GM18505 (cell line): Measurements from ENCODE around the gene BAG1.
A peak's percentile ranks its signal among the peaks of the same experiment; 100 is the strongest.

Experiments used
- ATAC-seq: cut with Tn5 transposase; IDR thresholded peaks from one replicate; pipeline ENCODE4 v1.9.1; 2021; ENCODE audit not compliant: unreplicated experiment
- POLR2A ChIP-seq: IDR thresholded peaks from 4 replicates; pipeline ENCODE4 v1.6.1; 2011; ENCODE audit warnings: borderline replicate concordance; ENCODE audit not compliant: insufficient read depth, insufficient read length; ENCODE audit errors: extremely low read depth

Gene BAG1

DNA sequence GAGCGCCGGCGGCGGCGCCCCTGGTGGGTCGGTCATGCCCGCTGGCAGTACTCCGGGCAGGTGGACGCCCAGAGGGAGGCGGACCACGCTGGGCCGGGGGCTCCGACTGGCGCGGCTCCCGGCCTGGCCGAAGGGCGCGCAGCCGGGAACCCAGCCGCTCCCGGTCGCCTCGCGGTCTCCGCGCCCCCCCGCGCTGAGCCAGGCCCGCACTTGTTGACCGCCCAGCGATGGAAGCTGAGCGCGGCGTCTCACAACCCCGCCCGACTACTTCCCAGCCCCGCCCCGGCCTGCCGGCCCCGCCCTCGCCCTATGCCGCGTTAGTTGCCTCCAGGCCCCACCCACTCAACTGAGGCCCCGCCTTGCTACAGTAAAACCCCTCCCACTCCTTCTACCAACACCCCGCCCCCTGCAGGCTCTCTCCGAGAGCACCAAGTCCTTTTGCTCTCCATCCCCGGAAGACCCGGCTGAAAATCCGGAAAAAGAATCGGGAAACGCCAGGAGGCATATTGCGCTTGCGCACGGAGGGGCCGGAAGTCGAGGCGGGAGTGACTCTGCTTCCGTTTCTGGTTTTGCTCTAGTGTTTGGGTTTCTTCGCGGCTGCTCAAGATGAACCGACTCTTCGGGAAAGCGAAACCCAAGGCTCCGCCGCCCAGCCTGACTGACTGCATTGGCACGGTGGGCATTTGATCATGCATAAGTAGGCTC is at the start of gene BAG1, which contains the start of gene CHMP5:
TSS of gene BAG1 (minus strand) at position 236 of the 705 bp plus-strand sequence.
TSS of gene CHMP5 (plus strand) at position 577 of the 705 bp plus-strand sequence. CDS start at position 607, 30 bp downstream.
- peak; percentile 83 for ATAC-seq
- TF ChIP-seq POLR2A = peak; percentile 90

DNA sequence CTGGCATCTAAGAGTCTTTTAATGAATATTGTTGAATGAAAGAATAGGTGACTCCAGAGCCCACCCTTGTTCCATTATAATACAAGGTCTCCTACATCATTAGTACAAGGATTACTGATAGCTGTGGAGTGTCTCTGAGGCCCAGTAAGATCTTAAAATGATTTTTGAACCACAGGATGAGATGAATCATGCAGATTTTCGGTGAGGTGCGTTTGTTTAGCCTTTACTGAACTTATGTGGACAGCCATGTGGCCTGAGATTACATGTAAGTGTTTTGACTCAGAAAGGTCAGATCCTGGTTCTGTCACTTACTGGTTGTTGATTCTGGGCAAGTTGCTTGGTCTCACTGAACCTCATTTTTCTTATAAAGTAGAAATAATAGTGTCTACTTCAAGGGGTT is 47.4 kb upstream of the BAG1 start:
- no peak for TF ChIP-seq POLR2A
- no peak for ATAC-seq

DNA sequence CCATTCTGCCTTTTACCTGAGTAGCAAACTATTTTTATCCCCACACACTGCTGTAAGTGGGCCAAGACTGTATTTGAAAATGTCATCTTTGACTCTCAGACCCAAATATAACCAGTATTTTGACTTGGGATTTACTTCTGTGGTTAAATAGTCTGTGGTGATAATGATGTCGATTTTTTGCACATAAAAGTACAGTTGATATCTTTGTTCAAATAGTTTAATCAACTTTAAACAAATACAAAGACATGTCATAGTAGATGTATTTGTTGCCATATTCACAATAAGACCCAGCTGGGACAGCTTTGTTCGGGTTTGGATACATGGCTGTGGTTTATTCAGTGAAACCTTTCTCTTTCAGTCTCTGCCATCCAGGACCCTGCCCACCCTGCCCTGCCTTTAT is 46.2 kb upstream of the BAG1 start:
- no peak for TF ChIP-seq POLR2A
- no peak for ATAC-seq

DNA sequence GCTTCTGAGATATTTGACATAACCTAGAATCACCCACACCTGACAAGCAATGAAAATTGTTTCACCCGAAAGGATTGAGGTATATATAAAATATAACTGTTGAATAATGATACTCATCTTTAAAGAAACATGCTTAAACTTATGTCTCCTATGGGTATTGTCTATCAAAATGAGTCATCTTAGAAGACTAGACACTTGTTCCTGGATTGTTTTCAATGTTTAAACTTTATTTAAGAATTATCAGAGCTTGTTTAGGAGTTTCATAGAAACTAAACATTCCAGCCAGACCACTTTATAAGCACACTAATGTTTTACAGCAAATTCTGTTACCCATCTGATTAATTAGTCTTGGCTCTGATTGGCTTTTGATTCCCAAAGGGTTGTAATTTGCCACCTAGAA is 45.4 kb upstream of the BAG1 start:
- TF ChIP-seq POLR2A = no peak
- no peak for ATAC-seq

DNA sequence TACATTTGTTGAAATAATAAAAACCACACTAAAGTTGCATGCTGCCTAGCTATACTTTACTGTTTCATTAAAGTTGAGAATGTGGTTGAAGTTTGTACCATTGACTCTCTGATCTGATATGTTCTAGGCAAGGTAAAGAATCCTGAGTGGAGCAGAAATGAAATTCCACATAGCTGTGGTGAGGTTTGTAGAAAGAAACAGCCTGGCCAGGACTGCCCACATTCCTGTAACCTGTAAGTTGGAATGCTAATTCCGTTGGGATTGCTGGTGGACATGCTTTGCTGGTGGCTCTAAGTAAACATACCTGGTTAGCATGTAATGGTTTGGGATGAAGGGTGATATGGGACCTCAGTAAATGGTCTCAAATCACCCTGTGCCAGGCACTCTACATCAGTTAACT is 42.6 kb upstream of the BAG1 start:
- TF ChIP-seq POLR2A = no peak
- no peak for ATAC-seq

DNA sequence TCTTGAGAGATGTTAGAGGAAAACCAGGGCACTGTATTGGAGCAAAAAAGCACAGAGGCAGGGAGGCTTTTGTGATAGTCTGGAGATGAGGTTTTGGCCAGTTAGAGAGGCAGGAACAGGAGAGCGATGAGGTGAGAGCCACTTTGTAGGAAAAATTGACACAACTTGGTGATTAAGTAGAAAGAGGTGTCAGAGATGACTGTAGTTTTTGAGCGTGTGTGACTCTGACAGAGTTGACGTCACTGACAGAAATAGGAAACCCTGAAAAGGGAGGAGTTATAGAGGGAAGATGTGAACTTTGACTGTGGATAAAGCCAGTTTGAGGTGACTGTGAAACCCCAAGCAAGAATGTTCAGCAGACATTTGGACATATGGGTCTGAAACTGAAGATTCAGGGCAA is 41.5 kb upstream of the BAG1 start:
- TF ChIP-seq POLR2A = no peak
- ATAC-seq = no peak

DNA sequence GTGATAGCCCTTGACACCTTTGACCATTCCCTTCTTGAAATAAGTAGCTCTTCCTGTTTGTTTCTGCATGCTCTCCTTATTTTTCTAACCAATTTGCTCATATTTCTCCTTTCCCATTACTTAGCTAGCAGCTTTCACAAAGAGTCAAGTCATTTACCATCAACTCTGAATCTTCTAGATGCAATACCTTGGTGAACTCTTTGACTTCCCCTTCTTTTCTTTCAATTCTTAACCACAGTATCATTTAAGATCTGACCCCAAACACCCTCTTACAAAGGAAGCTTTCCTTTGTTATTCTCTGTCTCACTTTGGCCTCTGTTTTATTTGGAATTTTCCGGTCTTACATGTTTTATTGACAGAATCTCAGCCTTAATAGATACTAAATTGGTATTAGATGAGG is 39.9 kb upstream of the BAG1 start:
- ATAC-seq = no peak

DNA sequence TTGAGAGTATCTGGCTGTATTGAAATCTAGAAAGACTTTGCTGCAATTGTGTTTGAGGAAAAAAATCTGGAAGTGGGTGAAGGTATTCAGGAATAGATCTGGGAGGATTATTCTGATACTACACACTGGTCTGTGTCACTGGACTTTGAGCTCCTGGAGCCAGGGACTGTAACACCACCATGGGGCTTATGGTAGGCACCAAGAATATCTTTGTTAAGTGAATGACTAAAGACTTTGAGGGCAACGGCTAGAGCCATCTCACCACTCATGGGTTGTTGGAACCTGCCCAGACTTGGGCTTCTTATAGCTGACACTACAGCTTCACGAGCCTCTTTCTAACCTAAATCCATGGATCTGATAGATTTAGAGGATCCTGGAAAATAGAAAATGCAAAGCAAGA is 36.0 kb upstream of the BAG1 start:
- TF ChIP-seq POLR2A = no peak
- no peak for ATAC-seq

More for the DNA sequence above, 39.9 kb upstream of the BAG1 start:
- no peak for TF ChIP-seq POLR2A

DNA sequence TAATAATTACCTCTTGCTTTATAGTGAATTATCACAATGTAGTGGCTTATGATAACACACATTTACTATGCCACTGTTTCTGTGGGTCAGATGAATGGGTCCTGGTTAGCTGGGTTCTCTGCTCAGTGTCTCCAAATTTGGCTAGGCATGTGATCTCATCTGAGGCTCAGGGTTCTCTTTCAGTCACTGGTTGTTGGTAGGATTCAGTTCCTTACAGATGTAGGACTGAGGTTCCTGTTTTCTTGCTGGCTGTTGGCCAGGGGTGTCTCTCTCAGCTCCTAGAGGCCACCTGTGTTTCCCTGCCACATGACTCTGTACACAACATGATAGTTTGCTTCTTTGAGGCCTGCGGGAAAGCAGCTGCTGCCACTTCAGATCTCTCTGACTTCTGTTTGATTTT is 32.9 kb upstream of the BAG1 start:
- peak; percentile 93 for ATAC-seq

DNA sequence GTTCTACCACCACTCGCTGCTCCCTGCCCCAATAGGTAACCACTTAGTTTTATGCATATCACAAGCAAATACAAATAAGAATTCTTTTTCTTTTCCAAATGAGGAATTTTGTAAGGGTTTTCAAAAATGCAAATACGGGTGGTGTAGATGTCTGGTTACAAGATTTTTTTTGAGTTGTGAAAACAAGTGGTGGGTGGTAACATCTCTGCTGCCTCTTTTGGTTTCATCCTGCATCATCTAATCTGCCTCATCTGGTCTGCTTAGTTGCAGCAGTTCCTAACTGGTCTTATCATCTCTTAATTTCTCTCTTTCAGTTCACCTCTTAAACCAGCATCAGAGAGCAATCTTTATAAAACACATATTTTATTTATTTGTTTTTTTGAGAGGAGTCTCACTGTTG is 31.1 kb upstream of the BAG1 start:
- no peak for TF ChIP-seq POLR2A
- peak; percentile 27 for ATAC-seq

More for the DNA sequence above, 32.9 kb upstream of the BAG1 start:
- TF ChIP-seq POLR2A = no peak

DNA sequence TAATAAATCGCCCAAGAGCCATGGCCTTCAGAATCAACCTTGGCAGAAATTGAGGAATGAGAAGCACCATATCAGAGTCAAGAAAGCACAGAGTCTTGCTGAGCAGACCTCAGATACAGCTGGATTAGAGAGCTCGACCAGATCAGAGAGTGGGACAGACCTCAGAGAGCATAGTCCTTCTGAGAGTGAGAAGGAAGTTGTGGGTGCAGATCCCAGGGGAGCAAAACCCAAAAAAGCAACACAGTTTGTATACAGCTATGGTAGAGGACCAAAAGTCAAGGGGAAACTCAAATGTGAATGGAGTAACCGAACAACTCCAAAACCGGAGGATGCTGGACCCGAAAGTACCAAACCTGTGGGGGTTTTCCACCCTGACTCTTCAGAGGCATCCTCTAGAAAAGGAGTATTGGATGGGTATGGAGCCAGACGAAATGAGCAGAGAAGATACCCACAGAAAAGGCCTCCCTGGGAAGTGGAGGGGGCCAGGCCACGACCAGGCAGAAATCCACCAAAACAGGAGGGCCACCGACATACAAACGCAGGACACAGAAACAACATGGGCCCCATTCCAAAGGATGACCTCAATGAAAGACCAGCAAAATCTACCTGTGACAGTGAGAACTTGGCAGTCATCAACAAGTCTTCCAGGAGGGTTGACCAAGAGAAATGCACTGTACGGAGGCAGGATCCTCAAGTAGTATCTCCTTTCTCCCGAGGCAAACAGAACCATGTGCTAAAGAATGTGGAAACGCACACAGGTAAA is 30.3 kb upstream of the BAG1 start:
- ATAC-seq = no peak
- TF ChIP-seq POLR2A = no peak

DNA sequence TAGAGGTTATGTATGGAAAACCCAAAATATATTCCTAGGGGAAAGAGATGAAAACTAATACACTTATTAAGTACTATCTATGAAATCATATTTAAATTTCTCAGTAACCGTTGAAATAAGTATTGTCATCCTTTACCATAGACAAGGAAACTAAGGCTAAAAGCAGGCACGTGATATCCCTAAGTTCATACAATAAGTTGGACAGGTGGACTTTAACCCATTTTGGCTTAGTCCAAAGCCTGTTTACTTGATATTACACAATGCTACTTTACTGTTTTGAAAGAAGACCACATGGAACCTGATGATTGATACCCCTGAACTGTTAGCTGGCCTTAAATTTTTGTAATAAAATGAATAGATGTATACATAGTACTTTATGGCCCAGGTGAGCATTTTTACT is 29.3 kb upstream of the BAG1 start:
- no peak for ATAC-seq
- TF ChIP-seq POLR2A = no peak

DNA sequence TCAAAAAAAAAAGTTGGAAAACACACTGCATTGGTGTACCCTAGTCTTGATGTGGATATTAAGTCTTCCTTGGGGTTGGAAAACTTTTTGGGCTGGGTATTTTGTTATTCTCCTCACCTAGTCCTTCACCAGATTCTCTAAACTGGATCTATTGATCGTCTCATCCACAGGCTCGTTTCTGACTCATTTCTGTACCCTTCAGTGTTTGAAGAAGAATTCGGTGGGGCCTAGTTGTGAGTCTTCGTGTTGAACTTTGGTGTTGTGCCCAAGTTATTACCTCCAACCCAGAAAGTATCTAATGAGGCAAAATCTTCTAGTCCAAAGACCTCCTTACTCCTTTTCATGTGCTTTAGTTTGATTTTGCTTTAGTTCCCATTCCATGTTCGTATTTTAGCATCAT is 27.4 kb upstream of the BAG1 start:
- no peak for ATAC-seq
- no peak for TF ChIP-seq POLR2A

DNA sequence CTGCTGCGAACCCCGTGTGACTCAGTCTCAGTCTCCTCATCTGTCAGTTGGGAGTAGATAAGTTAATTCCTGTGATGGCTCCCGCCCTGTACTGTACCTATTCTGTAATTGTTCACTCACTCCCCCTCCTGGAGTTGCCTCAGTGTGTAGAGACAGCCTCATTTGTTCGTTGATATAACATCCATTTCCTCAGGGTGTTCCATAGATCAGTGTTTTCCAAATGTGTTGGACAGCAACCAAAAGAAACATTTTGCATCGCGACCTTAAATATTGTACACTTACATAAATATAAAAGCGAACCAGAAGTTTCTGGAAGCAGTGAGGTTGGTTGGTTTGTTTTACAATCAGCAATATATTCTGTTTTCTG is 26.5 kb upstream of the BAG1 start:
- peak; percentile 2 for ATAC-seq
- no peak for TF ChIP-seq POLR2A
